GM12801 (cell line): ENCODE measurements around the gene TMEM74B.

Experiments used
- CTCF ChIP-seq: IDR thresholded peaks from one replicate; pipeline ENCODE4 v1.5.1; 2011; ENCODE audit warnings: control low read depth; ENCODE audit not compliant: insufficient read length; ENCODE audit errors: extremely low read depth

The TMEM74B gene

GRCh38 chr20:1190847-1191246 lies 6.1 kb upstream of the TMEM74B start:
- TF ChIP-seq CTCF, result no peak

GRCh38 chr20:1189827-1190226 lies 5.0 kb upstream of the TMEM74B start:
- TF ChIP-seq CTCF, result no peak

GRCh38 chr20:1188347-1188746 lies 3.6 kb upstream of the TMEM74B start:
- no peak for TF ChIP-seq CTCF

GRCh38 chr20:1187605-1188171 lies 2.9 kb upstream of the TMEM74B start:
- TF ChIP-seq CTCF, result no peak

GRCh38 chr20:1186367-1186991 lies 1.7 kb upstream of the TMEM74B start:
- no peak for TF ChIP-seq CTCF

GRCh38 chr20:1185790-1186334 lies 1.1 kb upstream of the TMEM74B start:
- TF ChIP-seq CTCF, result no peak

- TF ChIP-seq CTCF, result no peak
Measured at GRCh38 chr20:1185316-1185741, 548 bp upstream of the TMEM74B start.
